ENCODE results near the gene TUBGCP4.

DNA sequence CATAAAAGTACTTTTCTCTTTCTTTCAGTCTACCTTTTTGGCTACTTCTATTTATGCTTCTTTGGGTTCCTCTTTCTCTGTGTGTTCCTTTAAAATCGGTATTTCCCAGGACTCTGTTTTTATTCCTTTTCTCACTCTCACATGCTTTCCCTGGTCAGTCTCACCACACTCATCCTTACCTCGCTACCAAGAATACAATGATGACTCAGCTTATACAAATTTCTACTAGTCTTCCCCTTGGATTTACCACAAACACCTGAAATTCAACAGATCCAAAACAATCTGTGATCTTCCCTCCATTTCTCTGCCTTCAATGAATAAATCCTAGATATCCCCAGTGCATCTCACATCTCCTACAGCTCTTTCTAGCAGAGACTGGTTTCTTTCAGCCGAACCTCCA, 52.9 kb downstream of the TUBGCP4 start:
- TF ChIP-seq POLR2A (conservative IDR thresholded peaks at IDR 0.05) = no peak
- no peak for TF ChIP-seq ATF3 (IDR thresholded peaks at IDR 0.05)
- no peak for TF ChIP-seq ATF3 (CRISPR knock-in tag; conservative IDR thresholded peaks at IDR 0.05)
- TF ChIP-seq NFRKB (IDR thresholded peaks at IDR 0.05; ENCODE audit: low read depth) = no peak
- TF ChIP-seq, protein P1, sequence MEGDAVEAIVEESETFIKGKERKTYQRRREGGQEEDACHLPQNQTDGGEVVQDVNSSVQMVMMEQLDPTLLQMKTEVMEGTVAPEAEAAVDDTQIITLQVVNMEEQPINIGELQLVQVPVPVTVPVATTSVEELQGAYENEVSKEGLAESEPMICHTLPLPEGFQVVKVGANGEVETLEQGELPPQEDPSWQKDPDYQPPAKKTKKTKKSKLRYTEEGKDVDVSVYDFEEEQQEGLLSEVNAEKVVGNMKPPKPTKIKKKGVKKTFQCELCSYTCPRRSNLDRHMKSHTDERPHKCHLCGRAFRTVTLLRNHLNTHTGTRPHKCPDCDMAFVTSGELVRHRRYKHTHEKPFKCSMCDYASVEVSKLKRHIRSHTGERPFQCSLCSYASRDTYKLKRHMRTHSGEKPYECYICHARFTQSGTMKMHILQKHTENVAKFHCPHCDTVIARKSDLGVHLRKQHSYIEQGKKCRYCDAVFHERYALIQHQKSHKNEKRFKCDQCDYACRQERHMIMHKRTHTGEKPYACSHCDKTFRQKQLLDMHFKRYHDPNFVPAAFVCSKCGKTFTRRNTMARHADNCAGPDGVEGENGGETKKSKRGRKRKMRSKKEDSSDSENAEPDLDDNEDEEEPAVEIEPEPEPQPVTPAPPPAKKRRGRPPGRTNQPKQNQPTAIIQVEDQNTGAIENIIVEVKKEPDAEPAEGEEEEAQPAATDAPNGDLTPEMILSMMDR (IDR thresholded peaks at IDR 0.05 in 2 of 3, conservative IDR thresholded peaks at IDR 0.05 in 1 of 3; ENCODE audit: insufficient read depth in 2 of 3, low read depth in 1 of 3, low read length in 3 of 3) = no peak
- no peak for TF ChIP-seq ZFX (CRISPR knock-in tag; IDR thresholded peaks at IDR 0.05)
- TF ChIP-seq EP300 (IDR thresholded peaks at IDR 0.05; ENCODE audit: low read length) = no peak
- no peak for TF ChIP-seq HNRNPK (IDR thresholded peaks at IDR 0.05; ENCODE audit: low read depth, low read length, poor library complexity, severe bottlenecking)
- TF ChIP-seq MAZ (CRISPR knock-in tag; conservative IDR thresholded peaks at IDR 0.05 in 1 of 2, IDR thresholded peaks at IDR 0.05 in 1 of 2) = no peak
- TF ChIP-seq ARID1B (IDR thresholded peaks at IDR 0.05) = no peak
- no peak for TF ChIP-seq ZNF384 (IDR thresholded peaks at IDR 0.05; ENCODE audit: low read depth, low read length)
- TF ChIP-seq CTCFL (IDR thresholded peaks at IDR 0.05; ENCODE audit: borderline replicate concordance, insufficient read depth, low read depth, low read length, poor library complexity, severe bottlenecking) = no peak

All from K562 (cell line).